ENCODE measurements around the gene S100A13. TPM values are rescaled to one million over a fixed set of nuclear protein-coding genes. Genes with fewer than 3 reads are reported as not detected.

The S100A13 gene
- total and polyA plus RNA-seq, 2 donors (not counting 1 experiment from before 2014, with no cell fraction given): 172 to 399 TPM

DNA sequence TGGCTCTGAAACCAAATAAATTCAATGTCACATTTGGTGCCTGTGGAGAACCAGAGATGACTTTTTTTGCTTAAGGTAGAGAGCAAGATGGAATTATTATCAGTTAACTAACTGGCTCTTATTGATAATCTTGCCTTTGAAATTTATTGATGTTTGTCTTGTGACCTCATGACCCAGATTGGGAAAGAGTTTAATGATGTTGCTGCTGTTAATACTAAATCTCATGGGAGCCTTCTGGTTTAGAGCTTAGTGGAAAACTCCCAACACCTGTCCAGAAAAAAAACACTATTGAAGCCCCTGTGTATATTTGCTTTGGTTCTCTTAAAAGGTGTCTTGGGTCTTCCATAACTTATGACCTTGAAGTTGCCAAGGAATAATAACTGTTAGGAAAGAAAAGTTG, 16.5 kb upstream of the S100A13 start:
- Histone ChIP-seq H3K27ac (ENCODE audit: insufficient read depth, low read length) (no peak overlapping the region), H3K4me2 (ENCODE audit: extremely low read depth, insufficient read depth, low read length) (no peak overlapping the region), H3K9ac (ENCODE audit: insufficient read depth, low read length) (no peak overlapping the region), H2AFZ (ENCODE audit: low read length) (no peak overlapping the region), H3K4me1 (ENCODE audit: control insufficient read depth, extremely low read depth, insufficient read depth, low read length) (no peaks in the 10 kb centered on the region), H3K4me3 (replicated peaks in 1 of 4; ENCODE audit: control extremely low read depth in 1 of 4, insufficient read depth in 1 of 4, low read depth in 3 of 4, low read length in 4 of 4) (no peak overlapping the region), H3K36me3 (ENCODE audit: control insufficient read depth, insufficient read depth, low read length) (peaks cover 18% of the 10 kb centered on the region), H4K20me1 (ENCODE audit: control insufficient read depth, extremely low read depth, insufficient read depth, low read length) (no peaks in the 10 kb centered on the region), H3K27me3 (ENCODE audit: control insufficient read depth, insufficient read depth, low read length) (no peaks in the 10 kb centered on the region), H3K9me3 (ENCODE audit: control insufficient read depth, insufficient read depth, low read depth, low read length) (no peaks in the 10 kb centered on the region), H3K79me2 (ENCODE audit: control insufficient read depth, insufficient read depth, low read length) (peaks cover 3% of the 10 kb centered on the region)
- TF ChIP-seq, protein P1, sequence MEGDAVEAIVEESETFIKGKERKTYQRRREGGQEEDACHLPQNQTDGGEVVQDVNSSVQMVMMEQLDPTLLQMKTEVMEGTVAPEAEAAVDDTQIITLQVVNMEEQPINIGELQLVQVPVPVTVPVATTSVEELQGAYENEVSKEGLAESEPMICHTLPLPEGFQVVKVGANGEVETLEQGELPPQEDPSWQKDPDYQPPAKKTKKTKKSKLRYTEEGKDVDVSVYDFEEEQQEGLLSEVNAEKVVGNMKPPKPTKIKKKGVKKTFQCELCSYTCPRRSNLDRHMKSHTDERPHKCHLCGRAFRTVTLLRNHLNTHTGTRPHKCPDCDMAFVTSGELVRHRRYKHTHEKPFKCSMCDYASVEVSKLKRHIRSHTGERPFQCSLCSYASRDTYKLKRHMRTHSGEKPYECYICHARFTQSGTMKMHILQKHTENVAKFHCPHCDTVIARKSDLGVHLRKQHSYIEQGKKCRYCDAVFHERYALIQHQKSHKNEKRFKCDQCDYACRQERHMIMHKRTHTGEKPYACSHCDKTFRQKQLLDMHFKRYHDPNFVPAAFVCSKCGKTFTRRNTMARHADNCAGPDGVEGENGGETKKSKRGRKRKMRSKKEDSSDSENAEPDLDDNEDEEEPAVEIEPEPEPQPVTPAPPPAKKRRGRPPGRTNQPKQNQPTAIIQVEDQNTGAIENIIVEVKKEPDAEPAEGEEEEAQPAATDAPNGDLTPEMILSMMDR (conservative IDR thresholded peaks at IDR 0.05 in 1 of 2, IDR thresholded peaks at IDR 0.05 in 1 of 2; ENCODE audit: low read depth in 1 of 2, low read length in 2 of 2): no peak
- TF ChIP-seq EZH2 (IDR thresholded peaks at IDR 0.05; ENCODE audit: low read length, missing control alignments): no peak
- no peak for DNase-seq (ENCODE audit: low read depth in 2 of 2)

DNA sequence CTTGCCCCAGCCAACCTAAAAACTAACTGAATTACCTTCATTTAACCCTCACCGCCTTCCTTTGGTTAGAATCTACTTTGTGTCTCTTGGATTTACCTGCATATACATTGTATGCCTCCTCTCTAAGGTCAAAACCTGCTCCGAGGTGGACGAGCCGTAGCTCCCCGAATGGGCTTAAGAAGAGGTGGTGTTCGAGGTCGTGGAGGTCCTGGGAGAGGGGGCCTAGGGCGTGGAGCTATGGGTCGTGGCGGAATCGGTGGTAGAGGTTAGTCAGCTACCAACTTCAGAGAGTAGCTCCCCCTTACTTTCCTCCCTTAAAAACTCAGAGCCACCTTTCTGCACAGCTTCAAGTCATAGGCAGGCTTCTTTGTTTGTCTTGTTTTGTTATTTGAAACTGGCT, 15.8 kb upstream of the S100A13 start:
- H4K20me1 ChIP-seq (ENCODE audit: control insufficient read depth, extremely low read depth, insufficient read depth, low read length): no peaks in the 10 kb centered on the region
- H3K27me3 ChIP-seq (ENCODE audit: control insufficient read depth, insufficient read depth, low read length): no peaks in the 10 kb centered on the region
- TF ChIP-seq, protein P1 (conservative IDR thresholded peaks at IDR 0.05 in 1 of 2, IDR thresholded peaks at IDR 0.05 in 1 of 2; ENCODE audit: low read depth in 1 of 2, low read length in 2 of 2): no peak
- TF ChIP-seq EZH2 (IDR thresholded peaks at IDR 0.05; ENCODE audit: low read length, missing control alignments): no peak
- H3K4me3 ChIP-seq (replicated peaks in 1 of 4; ENCODE audit: control extremely low read depth in 1 of 4, insufficient read depth in 1 of 4, low read depth in 3 of 4, low read length in 4 of 4): no peak overlapping the region
- H2AFZ ChIP-seq (ENCODE audit: low read length): no peak overlapping the region
- DNase-seq (ENCODE audit: low read depth in 2 of 2): no peak
- H3K4me2 ChIP-seq (ENCODE audit: extremely low read depth, insufficient read depth, low read length): no peak overlapping the region
- H3K79me2 ChIP-seq (ENCODE audit: control insufficient read depth, insufficient read depth, low read length): peaks cover 3% of the 10 kb centered on the region
- peaks cover 21% of the 10 kb centered on the region for H3K36me3 ChIP-seq (ENCODE audit: control insufficient read depth, insufficient read depth, low read length)
- no peak overlapping the region for H3K9ac ChIP-seq (ENCODE audit: insufficient read depth, low read length)
- no peaks in the 10 kb centered on the region for H3K9me3 ChIP-seq (ENCODE audit: control insufficient read depth, insufficient read depth, low read depth, low read length)
- H3K4me1 ChIP-seq (ENCODE audit: control insufficient read depth, extremely low read depth, insufficient read depth, low read length): no peaks in the 10 kb centered on the region
- H3K27ac ChIP-seq (ENCODE audit: insufficient read depth, low read length): no peak overlapping the region

DNA sequence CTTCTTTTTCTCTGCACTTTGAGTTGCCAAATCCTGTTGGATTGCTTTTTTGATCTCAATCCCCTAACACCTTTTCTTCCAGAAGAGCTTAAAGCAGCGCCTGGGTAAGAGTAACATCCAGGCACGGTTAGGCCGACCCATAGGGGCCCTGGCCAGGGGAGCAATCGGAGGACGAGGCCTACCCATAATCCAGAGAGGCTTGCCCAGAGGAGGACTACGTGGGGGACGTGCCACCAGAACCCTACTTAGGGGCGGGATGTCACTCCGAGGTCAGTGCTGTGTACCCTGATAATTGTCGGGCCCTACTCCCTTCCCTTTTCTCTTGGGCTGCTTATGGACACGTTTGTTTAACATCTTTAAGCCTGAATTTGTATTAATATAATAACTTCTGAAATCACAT, 14.9 kb upstream of the S100A13 start:
- peaks cover 8% of the 10 kb centered on the region for H3K79me2 ChIP-seq (ENCODE audit: control insufficient read depth, insufficient read depth, low read length)

More for the DNA sequence above, 14.9 kb upstream of the S100A13 start:
- H3K4me1 ChIP-seq (ENCODE audit: control insufficient read depth, extremely low read depth, insufficient read depth, low read length): no peaks in the 10 kb centered on the region
- no peaks in the 10 kb centered on the region for H4K20me1 ChIP-seq (ENCODE audit: control insufficient read depth, extremely low read depth, insufficient read depth, low read length)
- no peak overlapping the region for H2AFZ ChIP-seq (ENCODE audit: low read length)
- peaks cover 25% of the 10 kb centered on the region for H3K36me3 ChIP-seq (ENCODE audit: control insufficient read depth, insufficient read depth, low read length)
- H3K9ac ChIP-seq (ENCODE audit: insufficient read depth, low read length): no peak overlapping the region
- no peaks in the 10 kb centered on the region for H3K9me3 ChIP-seq (ENCODE audit: control insufficient read depth, insufficient read depth, low read depth, low read length)
- no peak overlapping the region for H3K27ac ChIP-seq (ENCODE audit: insufficient read depth, low read length)
- TF ChIP-seq EZH2 (IDR thresholded peaks at IDR 0.05; ENCODE audit: low read length, missing control alignments): no peak
- TF ChIP-seq, protein P1 (conservative IDR thresholded peaks at IDR 0.05 in 1 of 2, IDR thresholded peaks at IDR 0.05 in 1 of 2; ENCODE audit: low read depth in 1 of 2, low read length in 2 of 2): no peak
- no peak for DNase-seq (ENCODE audit: low read depth in 2 of 2)
- no peaks in the 10 kb centered on the region for H3K27me3 ChIP-seq (ENCODE audit: control insufficient read depth, insufficient read depth, low read length)
- H3K4me3 ChIP-seq (replicated peaks in 1 of 4; ENCODE audit: control extremely low read depth in 1 of 4, insufficient read depth in 1 of 4, low read depth in 3 of 4, low read length in 4 of 4): no peak overlapping the region
- no peak overlapping the region for H3K4me2 ChIP-seq (ENCODE audit: extremely low read depth, insufficient read depth, low read length)

Data from fibroblast of lung (primary cell).